H1 (cell line): ENCODE data around the gene GRID2. TPM values are rescaled to one million over a fixed set of nuclear protein-coding genes. Genes with fewer than 3 reads are reported as not detected.

Experiments used
- BACH1 ChIP-seq: IDR thresholded peaks from 2 replicates; pipeline ENCODE4 v1.6.1; 2012; ENCODE audit warnings: low read length, improper control_type of control experiment
- EP300 ChIP-seq, 2 experiments: IDR thresholded peaks; 1 replicate in 1 of 2; 2 replicates in 1 of 2; pipeline ENCODE4 v1.6.1; 2011 to 2012; ENCODE audit warnings: low read depth in 2 of 2, low read length in 2 of 2, mild to moderate bottlenecking in 2 of 2, borderline replicate concordance in 1 of 2, inconsistent platforms in 1 of 2, moderate library complexity in 1 of 2
- EZH2 ChIP-seq: fragments of 200-600 bp; sonication (generic); IDR thresholded peaks from 2 replicates; pipeline ENCODE4 v1.7.1; 2012; ENCODE audit warnings: low read depth, mild to moderate bottlenecking, moderate library complexity, low read length, inconsistent platforms; ENCODE audit not compliant: severe bottlenecking
- HDAC2 ChIP-seq, 2 experiments: fragments of 300-600 bp in 1 of 2; sonication (generic) in 1 of 2; IDR thresholded peaks; 2 replicates each; pipeline ENCODE4 v1.6.1; 2011 to 2012; ENCODE audit warnings: low read depth in 2 of 2, low read length in 2 of 2, mild to moderate bottlenecking in 2 of 2, moderate library complexity in 2 of 2, borderline replicate concordance in 1 of 2, inconsistent platforms in 1 of 2
- KDM4A ChIP-seq: IDR thresholded peaks from one replicate; pipeline ENCODE4 v1.7.1; 2012; ENCODE audit warnings: low read depth, mild to moderate bottlenecking, moderate library complexity, low read length, inconsistent platforms; ENCODE audit not compliant: severe bottlenecking
- KDM5A ChIP-seq: fragments of 200-600 bp; IDR thresholded peaks from 2 replicates; pipeline ENCODE4 v1.7.1; 2012; ENCODE audit warnings: mild to moderate bottlenecking, low read length, inconsistent platforms, mixed read lengths
- MAFK ChIP-seq: IDR thresholded peaks from 2 replicates; pipeline ENCODE4 v1.6.1; 2012; ENCODE audit warnings: low read depth, mild to moderate bottlenecking, improper control_type of control experiment, low read length
- RXRA ChIP-seq: IDR thresholded peaks from 2 replicates; pipeline ENCODE4 v1.6.1; 2011; ENCODE audit warnings: low read depth, mild to moderate bottlenecking, low read length, moderate library complexity; ENCODE audit not compliant: insufficient read depth
- SIN3A ChIP-seq, 2 experiments: IDR thresholded peaks in 1 of 2; conservative IDR thresholded peaks in 1 of 2; 2 replicates each; pipeline ENCODE4 v1.6.1; 2011 to 2012; ENCODE audit warnings: low read length in 2 of 2, improper control_type of control experiment in 1 of 2, low read depth in 1 of 2, mild to moderate bottlenecking in 1 of 2
- SIRT6 ChIP-seq: IDR thresholded peaks from one replicate; pipeline ENCODE4 v1.7.1; 2012; ENCODE audit warnings: low read length, inconsistent platforms
- SP2 ChIP-seq: IDR thresholded peaks from 2 replicates; pipeline ENCODE4 v1.6.1; 2012; ENCODE audit warnings: mild to moderate bottlenecking, low read length, inconsistent platforms
- TBP ChIP-seq: IDR thresholded peaks from 2 replicates; pipeline ENCODE4 v1.6.1; 2011; ENCODE audit warnings: low read depth, low read length, improper control_type of control experiment
- TCF12 ChIP-seq: IDR thresholded peaks from 2 replicates; pipeline ENCODE4 v1.6.1; 2011; ENCODE audit warnings: low read depth, mild to moderate bottlenecking, low read length
- TEAD4 ChIP-seq: IDR thresholded peaks from 2 replicates; pipeline ENCODE4 v1.6.1; 2012; ENCODE audit warnings: low read depth, low read length, inconsistent platforms, mixed read lengths
- polyA plus RNA-seq, 7 experiments: library from polyadenylated mRNA; depleted of rRNA in 3 of 7; stranded (reverse) in 5 of 7; unstranded in 2 of 7; fragments of >200 nt in 5 of 7; fragments of 200-250 nt in 2 of 7; gene quantifications; 1 replicate in 5 of 7; 2 replicates in 1 of 7; 4 replicates in 1 of 7; pipeline versions ENCODE4 v1.2.1 to v1.2.3, GENCODE V29; 2011 to 2013; ENCODE audit warnings: missing spikeins in 2 of 7, mixed read lengths in 2 of 7
- total RNA-seq: library from RNA; stranded (reverse); fragmentation: NEBNext Ultra II Directional; extraction: Animal tissue kit (Norgen Biotek cat#: 25700); gene quantifications from 2 replicates; pipeline ENCODE4 v1.2.1, GENCODE V29; 2021
- TF ChIP-seq, protein P1 (sequence below): IDR thresholded peaks from 2 replicates; pipeline ENCODE4 v1.6.1; 2011; ENCODE audit warnings: low read length, improper control_type of control experiment
- TF ChIP-seq, protein P2 (sequence below): IDR thresholded peaks from 2 replicates; pipeline ENCODE4 v1.6.1; 2012; ENCODE audit warnings: low read length, inconsistent platforms
- TF ChIP-seq, protein P3 (sequence below): IDR thresholded peaks from 2 replicates; pipeline ENCODE4 v1.6.1; 2012; ENCODE audit warnings: inconsistent platforms

Gene GRID2
- total and polyA plus RNA-seq, 2 of the 8 experiments (the other 6 are each of a cell fraction or from before 2014, with no cell fraction given) = 31.1 to 81.9 TPM

DNA sequence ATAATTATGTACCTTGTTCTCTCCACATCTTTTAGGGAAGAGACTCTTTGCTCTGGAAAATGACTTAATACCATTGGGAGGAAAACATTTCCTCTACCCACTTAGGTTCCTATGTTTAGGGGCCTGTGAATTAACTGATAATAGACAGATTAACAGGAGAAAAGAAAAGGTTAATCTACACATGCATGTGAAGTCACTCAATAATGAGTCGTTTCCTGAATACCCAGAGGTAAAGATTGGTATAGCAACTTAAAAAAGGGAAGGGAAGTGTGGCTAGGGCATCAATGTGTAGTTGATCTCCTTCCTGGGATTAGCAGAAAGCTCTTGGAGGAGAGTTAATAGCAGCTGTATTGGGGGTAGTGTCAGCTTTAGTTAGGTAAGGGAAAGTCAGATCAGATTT lies 1105.3 kb downstream of the GRID2 start (continued):
- TF ChIP-seq SIN3A (conservative IDR thresholded peaks at IDR 0.05 in 1 of 2, IDR thresholded peaks at IDR 0.05 in 1 of 2; ENCODE audit: low read depth in 1 of 2, low read length in 2 of 2) (no peak), KDM4A (no peak), MAFK (no peak), KDM5A (no peak), HDAC2 (IDR thresholded peaks at IDR 0.05; ENCODE audit: borderline replicate concordance in 1 of 2, low read depth in 2 of 2, low read length in 2 of 2) (no peak), SP2 (no peak), TCF12 (0 out of 2 replicates have a peak, but pooled peaks have one; percentile 55), EP300 (IDR thresholded peaks at IDR 0.05; ENCODE audit: borderline replicate concordance in 1 of 2, low read depth in 2 of 2, low read length in 2 of 2) (0 out of 3 replicates have a peak, but pooled peaks of 1 of the 2 experiments have one; percentile 52), SIRT6 (no peak), EZH2 (no peak), BACH1 (no peak), RXRA (no peak), TEAD4 (no peak), TBP (no peak)
- TF ChIP-seq, protein P1, sequence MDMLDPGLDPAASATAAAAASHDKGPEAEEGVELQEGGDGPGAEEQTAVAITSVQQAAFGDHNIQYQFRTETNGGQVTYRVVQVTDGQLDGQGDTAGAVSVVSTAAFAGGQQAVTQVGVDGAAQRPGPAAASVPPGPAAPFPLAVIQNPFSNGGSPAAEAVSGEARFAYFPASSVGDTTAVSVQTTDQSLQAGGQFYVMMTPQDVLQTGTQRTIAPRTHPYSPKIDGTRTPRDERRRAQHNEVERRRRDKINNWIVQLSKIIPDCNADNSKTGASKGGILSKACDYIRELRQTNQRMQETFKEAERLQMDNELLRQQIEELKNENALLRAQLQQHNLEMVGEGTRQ = no peak
- TF ChIP-seq, protein P2, sequence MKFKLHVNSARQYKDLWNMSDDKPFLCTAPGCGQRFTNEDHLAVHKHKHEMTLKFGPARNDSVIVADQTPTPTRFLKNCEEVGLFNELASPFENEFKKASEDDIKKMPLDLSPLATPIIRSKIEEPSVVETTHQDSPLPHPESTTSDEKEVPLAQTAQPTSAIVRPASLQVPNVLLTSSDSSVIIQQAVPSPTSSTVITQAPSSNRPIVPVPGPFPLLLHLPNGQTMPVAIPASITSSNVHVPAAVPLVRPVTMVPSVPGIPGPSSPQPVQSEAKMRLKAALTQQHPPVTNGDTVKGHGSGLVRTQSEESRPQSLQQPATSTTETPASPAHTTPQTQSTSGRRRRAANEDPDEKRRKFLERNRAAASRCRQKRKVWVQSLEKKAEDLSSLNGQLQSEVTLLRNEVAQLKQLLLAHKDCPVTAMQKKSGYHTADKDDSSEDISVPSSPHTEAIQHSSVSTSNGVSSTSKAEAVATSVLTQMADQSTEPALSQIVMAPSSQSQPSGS = peak; percentile 49; the same call in 1 of the 2 replicates
- TF ChIP-seq, protein P3, sequence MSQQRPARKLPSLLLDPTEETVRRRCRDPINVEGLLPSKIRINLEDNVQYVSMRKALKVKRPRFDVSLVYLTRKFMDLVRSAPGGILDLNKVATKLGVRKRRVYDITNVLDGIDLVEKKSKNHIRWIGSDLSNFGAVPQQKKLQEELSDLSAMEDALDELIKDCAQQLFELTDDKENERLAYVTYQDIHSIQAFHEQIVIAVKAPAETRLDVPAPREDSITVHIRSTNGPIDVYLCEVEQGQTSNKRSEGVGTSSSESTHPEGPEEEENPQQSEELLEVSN = no peak
